Muscle layer of colon (tissue), 2 donors: Measurements from ENCODE around the gene YAP1.

Experiments
- H3K27ac ChIP-seq: one replicate; pipeline ENCODE4 v1.7.0; 2013; ENCODE audit warnings: low read depth, mild to moderate bottlenecking, low read length, moderate library complexity
- H3K27me3 ChIP-seq, 2 donors: one replicate each; pipeline ENCODE4 v1.7.0; 2013; ENCODE audit warnings: low read length in 2 of 2, mild to moderate bottlenecking in 2 of 2; ENCODE audit not compliant: insufficient read depth in 2 of 2, control insufficient read depth in 1 of 2
- H3K36me3 ChIP-seq: one replicate; pipeline ENCODE4 v1.7.0; 2013; ENCODE audit warnings: mild to moderate bottlenecking, low read length; ENCODE audit not compliant: insufficient read depth
- H3K4me1 ChIP-seq: one replicate; pipeline ENCODE4 v1.7.0; 2013; ENCODE audit warnings: mild to moderate bottlenecking, low read length; ENCODE audit not compliant: insufficient read depth
- H3K4me3 ChIP-seq, 2 donors: one replicate each; pipeline ENCODE4 v1.7.0; 2013; ENCODE audit warnings: low read length in 2 of 2, low read depth in 1 of 2, mild to moderate bottlenecking in 1 of 2, moderate library complexity in 1 of 2
- H3K9ac ChIP-seq: one replicate; pipeline ENCODE4 v1.7.0; 2013; ENCODE audit warnings: low read length
- H3K9me3 ChIP-seq: one replicate; pipeline ENCODE4 v1.7.0; 2013; ENCODE audit warnings: mild to moderate bottlenecking, low read length
- donor health status: abdominal sarcoma.
- donor health status: Adenocarcinoma of cecum.

The YAP1 gene

GRCh38 chr11:102099755-102100154, 10.5 kb upstream of the YAP1 start:
- Histone ChIP-seq H3K27ac (no peak overlapping the region), H3K36me3 (no peaks in the 10 kb centered on the region), H3K27me3 (no peaks in the 10 kb centered on the region), H3K4me1 (no peaks in the 10 kb centered on the region), H3K9ac (no peak overlapping the region), H3K4me3 (no peak overlapping the region), H3K9me3 (no peaks in the 10 kb centered on the region)

GRCh38 chr11:102108734-102109440, 1.4 kb upstream of the YAP1 start:
- H3K9ac ChIP-seq = peak overlapping the region; percentile 71

GRCh38 chr11:102110761-102111010, 439 bp downstream of the YAP1 start:
- Histone ChIP-seq H3K9ac (peak overlapping the region; percentile 92), H3K9me3 (no peaks in the 10 kb centered on the region), H3K36me3 (no peaks in the 10 kb centered on the region), H3K27me3 (no peaks in the 10 kb centered on the region), H3K27ac (peak overlapping the region; percentile 95), H3K4me1 (peaks cover 21% of the 10 kb centered on the region), H3K4me3 (peak overlapping the region; percentile 78 to 91)

More at GRCh38 chr11:102108734-102109440, 1.4 kb upstream of the YAP1 start:
- H3K36me3 ChIP-seq = no peaks in the 10 kb centered on the region
- H3K27ac ChIP-seq = peak overlapping the region; percentile 95
- H3K27me3 ChIP-seq = no peaks in the 10 kb centered on the region
- H3K4me1 ChIP-seq = peaks cover 14% of the 10 kb centered on the region
- peak overlapping the region in 1 of 2 donors; percentile 91 for H3K4me3 ChIP-seq
- H3K9me3 ChIP-seq = no peaks in the 10 kb centered on the region

- H3K27ac ChIP-seq = peak overlapping the region; percentile 95
- no peaks in the 10 kb centered on the region for H3K9me3 ChIP-seq
- peak overlapping the region; percentile 92 for H3K9ac ChIP-seq
- peak overlapping the region; percentile 78 to 91 for H3K4me3 ChIP-seq
- no peaks in the 10 kb centered on the region for H3K36me3 ChIP-seq
- no peaks in the 10 kb centered on the region for H3K27me3 ChIP-seq
- H3K4me1 ChIP-seq = peaks cover 27% of the 10 kb centered on the region
Observed at GRCh38 chr11:102111011-102111786, 952 bp downstream of the YAP1 start.

- H3K36me3 ChIP-seq = no peaks in the 10 kb centered on the region
- no peaks in the 10 kb centered on the region for H3K27me3 ChIP-seq
- peak overlapping the region; percentile 92 for H3K9ac ChIP-seq
- no peaks in the 10 kb centered on the region for H3K9me3 ChIP-seq
- H3K27ac ChIP-seq = peak overlapping the region; percentile 95
- peaks cover 34% of the 10 kb centered on the region for H3K4me1 ChIP-seq
- peak overlapping the region; percentile 78 to 91 for H3K4me3 ChIP-seq
Observed at GRCh38 chr11:102111787-102112508, 1.7 kb downstream of the YAP1 start.

- H3K27ac ChIP-seq = peak overlapping the region; percentile 95
- no peaks in the 10 kb centered on the region for H3K9me3 ChIP-seq
- H3K4me1 ChIP-seq = peaks cover 39% of the 10 kb centered on the region
- H3K27me3 ChIP-seq = no peaks in the 10 kb centered on the region
- H3K36me3 ChIP-seq = no peaks in the 10 kb centered on the region
- peak overlapping the region; percentile 78 to 91 for H3K4me3 ChIP-seq
- peak overlapping the region; percentile 92 for H3K9ac ChIP-seq
Observed at GRCh38 chr11:102112509-102112821, 2.2 kb downstream of the YAP1 start.

- H3K4me1 ChIP-seq = peaks cover 53% of the 10 kb centered on the region
- H3K4me3 ChIP-seq = no peak overlapping the region
- H3K9ac ChIP-seq = no peak overlapping the region
- no peak overlapping the region for H3K27ac ChIP-seq
- no peaks in the 10 kb centered on the region for H3K36me3 ChIP-seq
- no peaks in the 10 kb centered on the region for H3K9me3 ChIP-seq
- no peaks in the 10 kb centered on the region for H3K27me3 ChIP-seq
Observed at GRCh38 chr11:102114032-102114431, 3.8 kb downstream of the YAP1 start.

GRCh38 chr11:102115557-102115956, 5.3 kb downstream of the YAP1 start:
- Histone ChIP-seq H3K4me1 (peaks cover 57% of the 10 kb centered on the region), H3K4me3 (no peak overlapping the region), H3K27ac (no peak overlapping the region), H3K36me3 (no peaks in the 10 kb centered on the region), H3K9ac (no peak overlapping the region), H3K27me3 (no peaks in the 10 kb centered on the region), H3K9me3 (no peaks in the 10 kb centered on the region)

- Histone ChIP-seq H3K4me3 (no peak overlapping the region), H3K9ac (no peak overlapping the region), H3K9me3 (no peaks in the 10 kb centered on the region), H3K27me3 (no peaks in the 10 kb centered on the region), H3K4me1 (peaks cover 59% of the 10 kb centered on the region), H3K36me3 (no peaks in the 10 kb centered on the region), H3K27ac (no peak overlapping the region)
Observed at GRCh38 chr11:102116453-102117205, 6.4 kb downstream of the YAP1 start.

- H3K9me3 ChIP-seq = no peaks in the 10 kb centered on the region
- H3K9ac ChIP-seq = no peak overlapping the region
- no peaks in the 10 kb centered on the region for H3K36me3 ChIP-seq
- no peak overlapping the region for H3K27ac ChIP-seq
- H3K4me3 ChIP-seq = peak overlapping the region in 1 of 2 donors; percentile 12
- no peaks in the 10 kb centered on the region for H3K27me3 ChIP-seq
- peaks cover 59% of the 10 kb centered on the region for H3K4me1 ChIP-seq
Observed at GRCh38 chr11:102117472-102118113, 7.3 kb downstream of the YAP1 start.

GRCh38 chr11:102118937-102119336, 8.7 kb downstream of the YAP1 start:
- H3K36me3 ChIP-seq = no peaks in the 10 kb centered on the region
- no peaks in the 10 kb centered on the region for H3K9me3 ChIP-seq
- H3K4me3 ChIP-seq = no peak overlapping the region
- H3K9ac ChIP-seq = no peak overlapping the region
- peaks cover 53% of the 10 kb centered on the region for H3K4me1 ChIP-seq
- no peak overlapping the region for H3K27ac ChIP-seq
- H3K27me3 ChIP-seq = no peaks in the 10 kb centered on the region
